Liver (tissue), 3 donors: ENCODE measurements around the gene CMC4.

Experiments
- EGR1 ChIP-seq, 2 donors: IDR thresholded peaks; 2 replicates each; pipeline ENCODE4 v1.6.1; 2016 to 2018; ENCODE audit warnings: antibody characterized with exemption in 2 of 2, low read depth in 2 of 2
- FOXA1 ChIP-seq: IDR thresholded peaks from 2 replicates; pipeline ENCODE4 v1.6.1; 2016; ENCODE audit warnings: antibody characterized with exemption
- GABPA ChIP-seq, 2 donors: IDR thresholded peaks in 1 of 2; conservative IDR thresholded peaks in 1 of 2; 2 replicates each; pipeline ENCODE4 v1.6.1; 2016; ENCODE audit warnings: antibody characterized with exemption in 2 of 2, mild to moderate bottlenecking in 1 of 2, moderate library complexity in 1 of 2
- HNF4G ChIP-seq: IDR thresholded peaks from 2 replicates; pipeline ENCODE4 v1.6.1; 2016; ENCODE audit warnings: antibody characterized with exemption
- JUND ChIP-seq, 2 donors: IDR thresholded peaks; 2 replicates each; pipeline ENCODE4 v1.6.1; 2016; ENCODE audit warnings: antibody characterized with exemption in 2 of 2
- RAD21 ChIP-seq, 2 donors: IDR thresholded peaks; 2 replicates each; pipeline ENCODE4 v1.6.1; 2016; ENCODE audit warnings: antibody characterized with exemption in 2 of 2, mild to moderate bottlenecking in 2 of 2
- SP1 ChIP-seq: IDR thresholded peaks from 2 replicates; pipeline ENCODE4 v1.6.1; 2018; ENCODE audit warnings: antibody characterized with exemption, mild to moderate bottlenecking
- YY1 ChIP-seq: IDR thresholded peaks from 2 replicates; pipeline ENCODE4 v1.6.1; 2016; ENCODE audit warnings: antibody characterized with exemption, mild to moderate bottlenecking
- TF ChIP-seq, protein P1 (sequence below): IDR thresholded peaks from 2 replicates; pipeline ENCODE4 v1.6.1; 2016; ENCODE audit warnings: antibody characterized with exemption, mild to moderate bottlenecking
- TF ChIP-seq, protein P2 (sequence below): IDR thresholded peaks from 2 replicates; pipeline ENCODE4 v1.6.1; 2016; ENCODE audit warnings: antibody characterized with exemption
- TF ChIP-seq, protein P3 (sequence below): IDR thresholded peaks from 2 replicates; pipeline ENCODE4 v1.6.1; 2016; ENCODE audit warnings: antibody characterized with exemption
- TF ChIP-seq, protein P4 (sequence below): fragments of 150-350 bp; IDR thresholded peaks from 2 replicates; pipeline ENCODE4 v1.5.1; 2017; ENCODE audit warnings: improper control_type of control experiment, low read depth, low read length; ENCODE audit not compliant: missing input control
- TF ChIP-seq, protein P5 (sequence below): IDR thresholded peaks from 2 replicates; pipeline ENCODE4 v1.6.1; 2016; ENCODE audit warnings: antibody characterized with exemption
- donor health status: healthy.
- donor health status: healthy.

DNA sequence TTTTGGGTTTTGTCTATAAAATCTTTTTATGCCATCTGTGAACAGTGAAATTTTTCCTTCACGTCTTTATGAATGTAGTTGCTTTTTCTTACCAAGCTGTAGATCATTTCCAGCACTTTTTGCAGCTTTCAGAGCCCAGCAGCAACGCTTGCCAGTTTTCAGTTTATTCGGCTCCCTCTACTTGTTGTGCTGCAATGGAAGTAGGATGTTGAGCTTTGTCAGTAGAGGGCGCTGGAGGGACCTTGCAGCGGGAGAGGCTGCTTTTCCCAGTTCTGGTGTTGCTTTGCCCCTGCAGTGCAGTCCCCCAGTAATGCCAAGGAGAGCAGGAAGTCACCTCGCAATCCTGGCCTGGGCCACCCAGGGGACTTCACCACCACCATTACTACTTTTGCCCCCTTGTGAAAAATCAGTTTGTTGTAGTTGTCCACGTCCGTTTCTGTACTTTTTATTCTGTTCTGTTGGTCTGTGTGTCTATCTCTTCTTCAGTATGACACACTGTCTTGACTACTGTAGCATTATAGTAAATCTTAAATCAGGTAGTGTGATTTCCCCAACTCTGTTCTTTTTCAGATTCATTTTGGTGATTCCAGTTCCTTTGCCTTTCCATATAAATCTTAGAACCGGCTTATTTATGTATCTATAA, 21.8 kb downstream of the CMC4 start:
- TF ChIP-seq, protein P1, sequence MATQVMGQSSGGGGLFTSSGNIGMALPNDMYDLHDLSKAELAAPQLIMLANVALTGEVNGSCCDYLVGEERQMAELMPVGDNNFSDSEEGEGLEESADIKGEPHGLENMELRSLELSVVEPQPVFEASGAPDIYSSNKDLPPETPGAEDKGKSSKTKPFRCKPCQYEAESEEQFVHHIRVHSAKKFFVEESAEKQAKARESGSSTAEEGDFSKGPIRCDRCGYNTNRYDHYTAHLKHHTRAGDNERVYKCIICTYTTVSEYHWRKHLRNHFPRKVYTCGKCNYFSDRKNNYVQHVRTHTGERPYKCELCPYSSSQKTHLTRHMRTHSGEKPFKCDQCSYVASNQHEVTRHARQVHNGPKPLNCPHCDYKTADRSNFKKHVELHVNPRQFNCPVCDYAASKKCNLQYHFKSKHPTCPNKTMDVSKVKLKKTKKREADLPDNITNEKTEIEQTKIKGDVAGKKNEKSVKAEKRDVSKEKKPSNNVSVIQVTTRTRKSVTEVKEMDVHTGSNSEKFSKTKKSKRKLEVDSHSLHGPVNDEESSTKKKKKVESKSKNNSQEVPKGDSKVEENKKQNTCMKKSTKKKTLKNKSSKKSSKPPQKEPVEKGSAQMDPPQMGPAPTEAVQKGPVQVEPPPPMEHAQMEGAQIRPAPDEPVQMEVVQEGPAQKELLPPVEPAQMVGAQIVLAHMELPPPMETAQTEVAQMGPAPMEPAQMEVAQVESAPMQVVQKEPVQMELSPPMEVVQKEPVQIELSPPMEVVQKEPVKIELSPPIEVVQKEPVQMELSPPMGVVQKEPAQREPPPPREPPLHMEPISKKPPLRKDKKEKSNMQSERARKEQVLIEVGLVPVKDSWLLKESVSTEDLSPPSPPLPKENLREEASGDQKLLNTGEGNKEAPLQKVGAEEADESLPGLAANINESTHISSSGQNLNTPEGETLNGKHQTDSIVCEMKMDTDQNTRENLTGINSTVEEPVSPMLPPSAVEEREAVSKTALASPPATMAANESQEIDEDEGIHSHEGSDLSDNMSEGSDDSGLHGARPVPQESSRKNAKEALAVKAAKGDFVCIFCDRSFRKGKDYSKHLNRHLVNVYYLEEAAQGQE, result no peak
- TF ChIP-seq, protein P2, sequence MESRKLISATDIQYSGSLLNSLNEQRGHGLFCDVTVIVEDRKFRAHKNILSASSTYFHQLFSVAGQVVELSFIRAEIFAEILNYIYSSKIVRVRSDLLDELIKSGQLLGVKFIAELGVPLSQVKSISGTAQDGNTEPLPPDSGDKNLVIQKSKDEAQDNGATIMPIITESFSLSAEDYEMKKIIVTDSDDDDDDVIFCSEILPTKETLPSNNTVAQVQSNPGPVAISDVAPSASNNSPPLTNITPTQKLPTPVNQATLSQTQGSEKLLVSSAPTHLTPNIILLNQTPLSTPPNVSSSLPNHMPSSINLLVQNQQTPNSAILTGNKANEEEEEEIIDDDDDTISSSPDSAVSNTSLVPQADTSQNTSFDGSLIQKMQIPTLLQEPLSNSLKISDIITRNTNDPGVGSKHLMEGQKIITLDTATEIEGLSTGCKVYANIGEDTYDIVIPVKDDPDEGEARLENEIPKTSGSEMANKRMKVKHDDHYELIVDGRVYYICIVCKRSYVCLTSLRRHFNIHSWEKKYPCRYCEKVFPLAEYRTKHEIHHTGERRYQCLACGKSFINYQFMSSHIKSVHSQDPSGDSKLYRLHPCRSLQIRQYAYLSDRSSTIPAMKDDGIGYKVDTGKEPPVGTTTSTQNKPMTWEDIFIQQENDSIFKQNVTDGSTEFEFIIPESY, result no peak
- TF ChIP-seq RAD21 (IDR thresholded peaks at IDR 0.05) (peak; percentile 43 to 71), EGR1 (IDR thresholded peaks at IDR 0.05; ENCODE audit: low read depth in 2 of 2) (no peak), SP1 (no peak), GABPA (IDR thresholded peaks at IDR 0.05 in 1 of 2, conservative IDR thresholded peaks at IDR 0.05 in 1 of 2) (no peak), YY1 (no peak), FOXA1 (no peak), JUND (IDR thresholded peaks at IDR 0.05) (no peak), HNF4G (no peak)
- TF ChIP-seq, protein P3, sequence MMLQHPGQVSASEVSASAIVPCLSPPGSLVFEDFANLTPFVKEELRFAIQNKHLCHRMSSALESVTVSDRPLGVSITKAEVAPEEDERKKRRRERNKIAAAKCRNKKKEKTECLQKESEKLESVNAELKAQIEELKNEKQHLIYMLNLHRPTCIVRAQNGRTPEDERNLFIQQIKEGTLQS, result no peak
- TF ChIP-seq, protein P4, sequence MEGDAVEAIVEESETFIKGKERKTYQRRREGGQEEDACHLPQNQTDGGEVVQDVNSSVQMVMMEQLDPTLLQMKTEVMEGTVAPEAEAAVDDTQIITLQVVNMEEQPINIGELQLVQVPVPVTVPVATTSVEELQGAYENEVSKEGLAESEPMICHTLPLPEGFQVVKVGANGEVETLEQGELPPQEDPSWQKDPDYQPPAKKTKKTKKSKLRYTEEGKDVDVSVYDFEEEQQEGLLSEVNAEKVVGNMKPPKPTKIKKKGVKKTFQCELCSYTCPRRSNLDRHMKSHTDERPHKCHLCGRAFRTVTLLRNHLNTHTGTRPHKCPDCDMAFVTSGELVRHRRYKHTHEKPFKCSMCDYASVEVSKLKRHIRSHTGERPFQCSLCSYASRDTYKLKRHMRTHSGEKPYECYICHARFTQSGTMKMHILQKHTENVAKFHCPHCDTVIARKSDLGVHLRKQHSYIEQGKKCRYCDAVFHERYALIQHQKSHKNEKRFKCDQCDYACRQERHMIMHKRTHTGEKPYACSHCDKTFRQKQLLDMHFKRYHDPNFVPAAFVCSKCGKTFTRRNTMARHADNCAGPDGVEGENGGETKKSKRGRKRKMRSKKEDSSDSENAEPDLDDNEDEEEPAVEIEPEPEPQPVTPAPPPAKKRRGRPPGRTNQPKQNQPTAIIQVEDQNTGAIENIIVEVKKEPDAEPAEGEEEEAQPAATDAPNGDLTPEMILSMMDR, result peak; percentile 46
- TF ChIP-seq, protein P5, sequence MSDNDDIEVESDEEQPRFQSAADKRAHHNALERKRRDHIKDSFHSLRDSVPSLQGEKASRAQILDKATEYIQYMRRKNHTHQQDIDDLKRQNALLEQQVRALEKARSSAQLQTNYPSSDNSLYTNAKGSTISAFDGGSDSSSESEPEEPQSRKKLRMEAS, result no peak
